GM18858 (cell line): ENCODE measurements around the gene VIM.
"Not testable (repeated sequence)": the region's sequence is repeated elsewhere in the genome, so short reads cannot be mapped to it uniquely, and the experiment has no call there.

ENCODE experiments used
- ATAC-seq: cut with Tn5 transposase; IDR thresholded peaks from one replicate; pipeline ENCODE4 v1.9.1; 2021; ENCODE audit not compliant: unreplicated experiment

The VIM gene

GRCh38 chr10:17255512-17255911 is 27.5 kb downstream of the VIM start:
- no peak for ATAC-seq

- no peak for ATAC-seq
Measured at GRCh38 chr10:17256051-17256450, 28.0 kb downstream of the VIM start.

GRCh38 chr10:17256627-17257026 is 28.6 kb downstream of the VIM start:
- no peak for ATAC-seq

- ATAC-seq = peak; percentile 81
Measured at GRCh38 chr10:17257466-17258321, 29.7 kb downstream of the VIM start.

GRCh38 chr10:17262502-17262901 is 34.5 kb downstream of the VIM start:
- ATAC-seq = no peak

GRCh38 chr10:17263580-17263979 is 35.5 kb downstream of the VIM start:
- no peak for ATAC-seq

GRCh38 chr10:17265468-17265867 is 37.4 kb downstream of the VIM start:
- ATAC-seq = no peak

- ATAC-seq = not testable (repeated sequence)
Measured at GRCh38 chr10:17266549-17266948, 38.5 kb downstream of the VIM start.

- no peak for ATAC-seq
Measured at GRCh38 chr10:17272648-17273047, 44.6 kb downstream of the VIM start.

GRCh38 chr10:17273403-17273802 is 45.4 kb downstream of the VIM start:
- no peak for ATAC-seq

- ATAC-seq = no peak
Measured at GRCh38 chr10:17276756-17277424, 48.8 kb downstream of the VIM start.

GRCh38 chr10:17278607-17279240 is 50.7 kb downstream of the VIM start:
- no peak for ATAC-seq

GRCh38 chr10:17282311-17282710 is 54.3 kb downstream of the VIM start:
- no peak for ATAC-seq

- ATAC-seq = no peak
Measured at GRCh38 chr10:17286562-17287550, 58.8 kb downstream of the VIM start.
